GM23338 (cell line): ENCODE data around the gene MYO18A. TPM values are rescaled to one million over a fixed set of nuclear protein-coding genes. Genes with fewer than 3 reads are reported as not detected.

Experiments used
- ATAC-seq: fragments of 200-7000 bp; cut with Tn5 transposase; 3 replicates; pipeline ENCODE4 v1.9.1; 2020
- DNase-seq: peaks from one replicate; pipeline ENCODE4 v3.0.0-alpha.2; 2015; ENCODE audit warnings: low spot score
- H2AFZ ChIP-seq: fragments of 200-600 bp; sonication (generic); 2 replicates; pipeline ENCODE4 v1.8.0; 2016; ENCODE audit warnings: antibody characterized with exemption, mild to moderate bottlenecking, moderate library complexity
- H3F3A ChIP-seq: fragments of 200-600 bp; sonication (generic); replicated peaks from 2 replicates; pipeline ENCODE4 v1.8.0; 2017; ENCODE audit warnings: antibody characterized with exemption, mixed run types, low read depth
- H3K27ac ChIP-seq: fragments of 200-600 bp; sonication (generic); 2 replicates; pipeline ENCODE4 v1.6.1; 2016; ENCODE audit warnings: low read depth
- H3K27me3 ChIP-seq: fragments of 200-600 bp; sonication (generic); 2 replicates; pipeline ENCODE4 v1.8.0; 2016; ENCODE audit warnings: mild to moderate bottlenecking, mixed run types, moderate library complexity; ENCODE audit not compliant: insufficient read depth
- H3K36me3 ChIP-seq: fragments of 200-600 bp; sonication (generic); 2 replicates; pipeline ENCODE4 v1.8.0; 2016; ENCODE audit warnings: mild to moderate bottlenecking; ENCODE audit not compliant: insufficient read depth
- H3K4me1 ChIP-seq: fragments of 200-600 bp; sonication (generic); 2 replicates; pipeline ENCODE4 v1.8.0; 2016; ENCODE audit warnings: mild to moderate bottlenecking, moderate library complexity; ENCODE audit not compliant: insufficient read depth
- H3K4me2 ChIP-seq: fragments of 200-600 bp; sonication (generic); 2 replicates; pipeline ENCODE4 v1.7.1; 2017; ENCODE audit warnings: mixed run types
- H3K4me3 ChIP-seq: fragments of 200-600 bp; sonication (generic); 2 replicates; pipeline ENCODE4 v1.6.1; 2016; ENCODE audit warnings: mixed run types
- H3K79me2 ChIP-seq: fragments of 200-600 bp; sonication (generic); replicated peaks from 2 replicates; pipeline ENCODE4 v1.8.0; 2017; ENCODE audit warnings: mild to moderate bottlenecking; ENCODE audit not compliant: insufficient read depth
- H3K9me2 ChIP-seq: fragments of 200-600 bp; sonication (generic); 2 replicates; pipeline ENCODE4 v1.8.0; 2017; ENCODE audit not compliant: insufficient read depth
- H4K20me1 ChIP-seq: fragments of 200-600 bp; sonication (generic); replicated peaks from 2 replicates; pipeline ENCODE4 v1.8.0; 2017; ENCODE audit warnings: mild to moderate bottlenecking; ENCODE audit not compliant: insufficient read depth
- H3K27ac Mint-ChIP-seq: 2 replicates; pipeline ENCODE4 v1.8.0; 2020; ENCODE audit warnings: inconsistent platforms, mild to moderate bottlenecking, moderate library complexity, mixed read lengths
- H3K27me3 Mint-ChIP-seq: 3 replicates; pipeline ENCODE4 v1.8.0; 2022; ENCODE audit warnings: low read depth, mild to moderate bottlenecking, moderate library complexity, mixed read lengths, inconsistent platforms; ENCODE audit not compliant: insufficient read depth, poor library complexity
- H3K36me3 Mint-ChIP-seq: 3 replicates; pipeline ENCODE4 v1.8.0; 2021; ENCODE audit warnings: low read depth, mild to moderate bottlenecking, inconsistent platforms, moderate library complexity, mixed read lengths
- H3K4me1 Mint-ChIP-seq: 3 replicates; pipeline ENCODE4 v1.8.0; 2020; ENCODE audit warnings: mild to moderate bottlenecking, inconsistent platforms, mixed read lengths
- H3K4me3 Mint-ChIP-seq: 3 replicates; pipeline ENCODE4 v1.8.0; 2021; ENCODE audit warnings: moderate library complexity, mild to moderate bottlenecking, inconsistent platforms, mixed read lengths
- H3K9me3 Mint-ChIP-seq: 3 replicates; pipeline ENCODE4 v1.8.0; 2020; ENCODE audit warnings: moderate library complexity, mild to moderate bottlenecking, inconsistent platforms, mixed read lengths
- CREB1 ChIP-seq: fragments of 250-450 bp; sonication (Bioruptor Pico); IDR thresholded peaks from 2 replicates; pipeline ENCODE4 v1.5.0; 2020; ENCODE audit warnings: low read depth, mild to moderate bottlenecking, moderate library complexity
- EZH2 ChIP-seq: fragments of 200-600 bp; sonication (generic); IDR thresholded peaks from one replicate; pipeline ENCODE4 v1.8.0; 2017; ENCODE audit warnings: antibody characterized with exemption, mild to moderate bottlenecking, low read depth; ENCODE audit not compliant: unreplicated experiment
- EZH2phosphoT487 ChIP-seq: fragments of 200-600 bp; sonication (generic); IDR thresholded peaks from one replicate; pipeline ENCODE4 v1.8.1; 2018; ENCODE audit warnings: antibody characterized with exemption; ENCODE audit not compliant: unreplicated experiment
- JUNB ChIP-seq: IDR thresholded peaks from one replicate; pipeline ENCODE4 v1.6.1; 2016; ENCODE audit warnings: antibody characterized with exemption; ENCODE audit not compliant: unreplicated experiment
- POLR2AphosphoS5 ChIP-seq: IDR thresholded peaks from 2 replicates; pipeline ENCODE4 v1.6.1; 2016; ENCODE audit warnings: antibody characterized with exemption, low read depth
- STAT1 ChIP-seq: IDR thresholded peaks from one replicate; pipeline ENCODE4 v1.6.1; 2016; ENCODE audit warnings: antibody characterized with exemption; ENCODE audit not compliant: unreplicated experiment
- ZNF114 ChIP-seq: fragments of 250-450 bp; sonication (Bioruptor Pico); IDR thresholded peaks from 2 replicates; pipeline ENCODE4 v1.5.0; 2020; ENCODE audit warnings: mild to moderate bottlenecking, moderate library complexity
- ZNF331 ChIP-seq: fragments of 250-450 bp; sonication (Bioruptor Pico); IDR thresholded peaks from 2 replicates; pipeline ENCODE4 v1.5.0; 2020; ENCODE audit warnings: low read depth, mild to moderate bottlenecking, moderate library complexity
- polyA plus RNA-seq: library from polyadenylated mRNA; unstranded; fragments of >200 nt; fragmentation: Nextera tagmentation; extraction: Ambion mirVana; gene quantifications from 2 replicates; pipeline ENCODE4 v1.2.1, GENCODE V29; 2016
- total RNA-seq: library from RNA; depleted of rRNA; stranded (reverse); fragments of >200 nt; shearing (Covaris generic); gene quantifications from 2 replicates; pipeline ENCODE4 v1.2.3, GENCODE V29; 2014
- TF ChIP-seq, protein P1 (sequence below), 2 experiments: fragments of 200-600 bp in 1 of 2; sonication (generic) in 1 of 2; conservative IDR thresholded peaks; 2 replicates each; pipeline versions ENCODE4 v1.5.1 to v1.6.1; 2016 to 2017; ENCODE audit warnings: antibody characterized with exemption in 2 of 2, low read depth in 2 of 2, mild to moderate bottlenecking in 2 of 2, moderate library complexity in 1 of 2
- TF ChIP-seq, protein P2 (sequence below): fragments of 250-450 bp; sonication (Bioruptor Pico); IDR thresholded peaks from 2 replicates; pipeline ENCODE4 v1.5.0; 2020; ENCODE audit warnings: mild to moderate bottlenecking, moderate library complexity

MYO18A gene
- total and polyA plus RNA-seq, 2 experiments from 2014 or later = 18.3 to 37.5 TPM

GRCh38 chr17:29219378-29220047, 39.3 kb upstream of the MYO18A start:
- H3K4me3 Mint-ChIP-seq = no peak overlapping the region; the same call in 2 of the 3 replicates
- H2AFZ ChIP-seq = peak overlapping the region; percentile 3; the same call in 1 of the 2 replicates
- H3K27ac Mint-ChIP-seq = no peak overlapping the region
- no peaks in the 10 kb centered on the region for H4K20me1 ChIP-seq
- no peaks in the 10 kb centered on the region for H3K9me2 ChIP-seq
- H3K4me1 ChIP-seq = no peaks in the 10 kb centered on the region
- H3K4me2 ChIP-seq = no peak overlapping the region
- ATAC-seq (peak; percentile 99), DNase-seq (peak; percentile 98)
- no peaks in the 10 kb centered on the region for H3K36me3 ChIP-seq
- H3K4me3 ChIP-seq = no peak overlapping the region
- no peaks in the 10 kb centered on the region for H3K27me3 ChIP-seq
- TF ChIP-seq, protein P1, sequence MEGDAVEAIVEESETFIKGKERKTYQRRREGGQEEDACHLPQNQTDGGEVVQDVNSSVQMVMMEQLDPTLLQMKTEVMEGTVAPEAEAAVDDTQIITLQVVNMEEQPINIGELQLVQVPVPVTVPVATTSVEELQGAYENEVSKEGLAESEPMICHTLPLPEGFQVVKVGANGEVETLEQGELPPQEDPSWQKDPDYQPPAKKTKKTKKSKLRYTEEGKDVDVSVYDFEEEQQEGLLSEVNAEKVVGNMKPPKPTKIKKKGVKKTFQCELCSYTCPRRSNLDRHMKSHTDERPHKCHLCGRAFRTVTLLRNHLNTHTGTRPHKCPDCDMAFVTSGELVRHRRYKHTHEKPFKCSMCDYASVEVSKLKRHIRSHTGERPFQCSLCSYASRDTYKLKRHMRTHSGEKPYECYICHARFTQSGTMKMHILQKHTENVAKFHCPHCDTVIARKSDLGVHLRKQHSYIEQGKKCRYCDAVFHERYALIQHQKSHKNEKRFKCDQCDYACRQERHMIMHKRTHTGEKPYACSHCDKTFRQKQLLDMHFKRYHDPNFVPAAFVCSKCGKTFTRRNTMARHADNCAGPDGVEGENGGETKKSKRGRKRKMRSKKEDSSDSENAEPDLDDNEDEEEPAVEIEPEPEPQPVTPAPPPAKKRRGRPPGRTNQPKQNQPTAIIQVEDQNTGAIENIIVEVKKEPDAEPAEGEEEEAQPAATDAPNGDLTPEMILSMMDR (conservative IDR thresholded peaks at IDR 0.05; ENCODE audit: low read depth in 2 of 2) = peak; percentile 90 to 97
- TF ChIP-seq JUNB (no peak), EZH2phosphoT487 (no peak)
- H3K9me3 Mint-ChIP-seq = peaks cover 9% of the 10 kb centered on the region
- H3K36me3 Mint-ChIP-seq = peaks cover 6% of the 10 kb centered on the region
- no peaks in the 10 kb centered on the region for H3K27me3 Mint-ChIP-seq
- no peaks in the 10 kb centered on the region for H3F3A ChIP-seq
- no peak overlapping the region for H3K27ac ChIP-seq
- H3K79me2 ChIP-seq = no peaks in the 10 kb centered on the region
- H3K4me1 Mint-ChIP-seq = peaks cover 10% of the 10 kb centered on the region

DNA sequence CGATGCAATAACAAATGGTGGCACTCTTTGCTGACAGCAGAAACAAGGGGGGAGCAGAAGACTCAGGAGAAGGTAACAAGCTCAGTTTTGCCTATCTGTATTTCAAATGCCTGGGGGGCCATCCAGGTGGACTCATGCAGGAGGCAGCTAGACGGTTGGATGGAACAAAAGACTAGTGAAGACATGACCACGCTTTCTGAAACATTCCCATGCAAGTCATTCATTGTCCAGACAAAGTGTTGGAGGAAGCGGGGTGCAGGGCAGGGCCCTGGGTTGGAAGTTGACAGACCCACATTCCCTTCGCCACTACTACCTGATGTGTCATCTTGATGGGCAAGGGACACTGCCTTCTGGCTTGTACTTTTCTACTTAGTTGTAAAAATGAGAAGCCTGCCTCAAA, 36.7 kb upstream of the MYO18A start:
- H3K27me3 Mint-ChIP-seq = no peaks in the 10 kb centered on the region
- Histone ChIP-seq H3F3A (no peaks in the 10 kb centered on the region), H3K36me3 (no peaks in the 10 kb centered on the region), H3K79me2 (no peaks in the 10 kb centered on the region), H3K27me3 (no peaks in the 10 kb centered on the region), H3K4me2 (no peak overlapping the region), H3K4me1 (no peaks in the 10 kb centered on the region), H2AFZ (no peak overlapping the region), H3K4me3 (no peak overlapping the region), H3K27ac (no peak overlapping the region), H4K20me1 (no peaks in the 10 kb centered on the region), H3K9me2 (no peaks in the 10 kb centered on the region)
- peaks cover 5% of the 10 kb centered on the region for H3K36me3 Mint-ChIP-seq
- TF ChIP-seq EZH2 (no peak), ZNF331 (CRISPR knock-in tag) (no peak)
- peaks cover 10% of the 10 kb centered on the region for H3K4me1 Mint-ChIP-seq
- ATAC-seq (no peak), DNase-seq (no peak)
- peaks cover 5% of the 10 kb centered on the region for H3K9me3 Mint-ChIP-seq
- no peak overlapping the region for H3K4me3 Mint-ChIP-seq
- H3K27ac Mint-ChIP-seq = no peak overlapping the region

GRCh38 chr17:29216181-29216580, 36.0 kb upstream of the MYO18A start:
- DNase-seq = no peak
- Histone ChIP-seq H3F3A (no peaks in the 10 kb centered on the region), H3K4me3 (no peak overlapping the region), H3K79me2 (no peaks in the 10 kb centered on the region), H3K9me2 (no peaks in the 10 kb centered on the region), H3K4me2 (no peak overlapping the region), H3K4me1 (no peaks in the 10 kb centered on the region), H3K27ac (no peak overlapping the region), H3K27me3 (no peaks in the 10 kb centered on the region), H4K20me1 (no peaks in the 10 kb centered on the region), H2AFZ (no peak overlapping the region), H3K36me3 (no peaks in the 10 kb centered on the region)
- Mint-ChIP-seq H3K27ac (no peak overlapping the region), H3K4me3 (no peak overlapping the region), H3K9me3 (no peaks in the 10 kb centered on the region; the same call in 2 of the 3 replicates), H3K27me3 (no peaks in the 10 kb centered on the region), H3K36me3 (no peaks in the 10 kb centered on the region), H3K4me1 (peaks cover 10% of the 10 kb centered on the region)
- no peak for ATAC-seq
- no peak for TF ChIP-seq ZNF114 (CRISPR knock-in tag)
- no peak for TF ChIP-seq POLR2AphosphoS5
- TF ChIP-seq, protein P2, sequence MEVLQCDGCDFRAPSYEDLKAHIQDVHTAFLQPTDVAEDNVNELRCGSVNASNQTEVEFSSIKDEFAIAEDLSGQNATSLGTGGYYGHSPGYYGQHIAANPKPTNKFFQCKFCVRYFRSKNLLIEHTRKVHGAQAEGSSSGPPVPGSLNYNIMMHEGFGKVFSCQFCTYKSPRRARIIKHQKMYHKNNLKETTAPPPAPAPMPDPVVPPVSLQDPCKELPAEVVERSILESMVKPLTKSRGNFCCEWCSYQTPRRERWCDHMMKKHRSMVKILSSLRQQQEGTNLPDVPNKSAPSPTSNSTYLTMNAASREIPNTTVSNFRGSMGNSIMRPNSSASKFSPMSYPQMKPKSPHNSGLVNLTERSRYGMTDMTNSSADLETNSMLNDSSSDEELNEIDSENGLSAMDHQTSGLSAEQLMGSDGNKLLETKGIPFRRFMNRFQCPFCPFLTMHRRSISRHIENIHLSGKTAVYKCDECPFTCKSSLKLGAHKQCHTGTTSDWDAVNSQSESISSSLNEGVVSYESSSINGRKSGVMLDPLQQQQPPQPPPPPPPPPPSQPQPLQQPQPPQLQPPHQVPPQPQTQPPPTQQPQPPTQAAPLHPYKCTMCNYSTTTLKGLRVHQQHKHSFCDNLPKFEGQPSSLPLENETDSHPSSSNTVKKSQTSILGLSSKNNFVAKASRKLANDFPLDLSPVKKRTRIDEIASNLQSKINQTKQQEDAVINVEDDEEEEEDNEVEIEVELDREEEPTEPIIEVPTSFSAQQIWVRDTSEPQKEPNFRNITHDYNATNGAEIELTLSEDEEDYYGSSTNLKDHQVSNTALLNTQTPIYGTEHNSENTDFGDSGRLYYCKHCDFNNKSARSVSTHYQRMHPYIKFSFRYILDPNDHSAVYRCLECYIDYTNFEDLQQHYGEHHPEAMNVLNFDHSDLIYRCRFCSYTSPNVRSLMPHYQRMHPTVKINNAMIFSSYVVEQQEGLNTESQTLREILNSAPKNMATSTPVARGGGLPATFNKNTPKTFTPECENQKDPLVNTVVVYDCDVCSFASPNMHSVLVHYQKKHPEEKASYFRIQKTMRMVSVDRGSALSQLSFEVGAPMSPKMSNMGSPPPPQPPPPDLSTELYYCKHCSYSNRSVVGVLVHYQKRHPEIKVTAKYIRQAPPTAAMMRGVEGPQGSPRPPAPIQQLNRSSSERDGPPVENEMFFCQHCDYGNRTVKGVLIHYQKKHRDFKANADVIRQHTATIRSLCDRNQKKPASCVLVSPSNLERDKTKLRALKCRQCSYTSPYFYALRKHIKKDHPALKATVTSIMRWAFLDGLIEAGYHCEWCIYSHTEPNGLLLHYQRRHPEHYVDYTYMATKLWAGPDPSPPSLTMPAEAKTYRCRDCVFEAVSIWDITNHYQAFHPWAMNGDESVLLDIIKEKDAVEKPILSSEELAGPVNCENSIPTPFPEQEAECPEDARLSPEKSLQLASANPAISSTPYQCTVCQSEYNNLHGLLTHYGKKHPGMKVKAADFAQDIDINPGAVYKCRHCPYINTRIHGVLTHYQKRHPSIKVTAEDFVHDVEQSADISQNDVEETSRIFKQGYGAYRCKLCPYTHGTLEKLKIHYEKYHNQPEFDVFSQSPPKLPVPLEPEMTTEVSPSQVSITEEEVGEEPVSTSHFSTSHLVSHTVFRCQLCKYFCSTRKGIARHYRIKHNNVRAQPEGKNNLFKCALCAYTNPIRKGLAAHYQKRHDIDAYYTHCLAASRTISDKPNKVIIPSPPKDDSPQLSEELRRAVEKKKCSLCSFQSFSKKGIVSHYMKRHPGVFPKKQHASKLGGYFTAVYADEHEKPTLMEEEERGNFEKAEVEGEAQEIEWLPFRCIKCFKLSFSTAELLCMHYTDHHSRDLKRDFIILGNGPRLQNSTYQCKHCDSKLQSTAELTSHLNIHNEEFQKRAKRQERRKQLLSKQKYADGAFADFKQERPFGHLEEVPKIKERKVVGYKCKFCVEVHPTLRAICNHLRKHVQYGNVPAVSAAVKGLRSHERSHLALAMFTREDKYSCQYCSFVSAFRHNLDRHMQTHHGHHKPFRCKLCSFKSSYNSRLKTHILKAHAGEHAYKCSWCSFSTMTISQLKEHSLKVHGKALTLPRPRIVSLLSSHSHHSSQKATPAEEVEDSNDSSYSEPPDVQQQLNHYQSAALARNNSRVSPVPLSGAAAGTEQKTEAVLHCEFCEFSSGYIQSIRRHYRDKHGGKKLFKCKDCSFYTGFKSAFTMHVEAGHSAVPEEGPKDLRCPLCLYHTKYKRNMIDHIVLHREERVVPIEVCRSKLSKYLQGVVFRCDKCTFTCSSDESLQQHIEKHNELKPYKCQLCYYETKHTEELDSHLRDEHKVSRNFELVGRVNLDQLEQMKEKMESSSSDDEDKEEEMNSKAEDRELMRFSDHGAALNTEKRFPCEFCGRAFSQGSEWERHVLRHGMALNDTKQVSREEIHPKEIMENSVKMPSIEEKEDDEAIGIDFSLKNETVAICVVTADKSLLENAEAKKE (CRISPR knock-in tag) = no peak
- no peak for TF ChIP-seq EZH2phosphoT487
- no peak for TF ChIP-seq CREB1 (CRISPR knock-in tag)
- no peak for TF ChIP-seq STAT1
